Stimulated activated CD4-positive, alpha-beta T cell treated with anti-CD3 and anti-CD28 coated beads, Interleukin-15, amount 100 ng/mL, for 1 hour (primary cell): ENCODE data around the gene NEK5.
"Not testable (repeated sequence)": the region's sequence is repeated elsewhere in the genome, so short reads cannot be mapped to it uniquely, and the experiment has no call there.

Experiments used
- DNase-seq, 2 donors: peaks; one replicate each; pipeline ENCODE4 v3.0.0-alpha.2; 2020; ENCODE audit warnings: low read depth in 1 of 2, low spot score in 1 of 2

The NEK5 gene

DNA sequence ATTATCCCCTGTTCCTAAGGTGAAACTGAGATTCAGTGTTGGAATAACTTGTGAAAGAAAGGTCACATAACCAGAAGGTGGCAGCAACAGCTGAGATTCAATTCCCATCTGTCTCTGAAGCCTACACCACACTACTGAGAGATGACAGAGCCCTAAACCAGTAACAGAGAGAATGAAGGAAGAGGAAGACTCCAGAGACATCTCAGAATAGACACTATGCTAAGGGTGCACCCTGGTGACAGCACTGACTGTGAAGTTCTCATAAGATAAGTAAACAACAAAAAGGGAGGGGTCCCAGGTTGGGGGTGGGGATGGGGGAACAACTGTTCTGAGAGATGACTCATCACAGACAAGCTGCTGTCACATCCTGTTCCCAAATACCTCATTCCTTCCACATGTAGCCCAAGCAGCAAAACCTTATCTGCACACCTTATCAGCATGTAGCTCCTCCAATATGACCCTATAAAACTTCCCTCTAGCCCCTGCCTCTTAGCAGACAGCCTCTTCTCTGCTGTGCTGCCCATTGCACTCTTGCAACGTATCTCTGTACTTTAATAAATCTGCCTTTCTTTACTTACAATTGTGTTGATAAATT, 57.8 kb downstream of the NEK5 start:
- no peak for DNase-seq

DNA sequence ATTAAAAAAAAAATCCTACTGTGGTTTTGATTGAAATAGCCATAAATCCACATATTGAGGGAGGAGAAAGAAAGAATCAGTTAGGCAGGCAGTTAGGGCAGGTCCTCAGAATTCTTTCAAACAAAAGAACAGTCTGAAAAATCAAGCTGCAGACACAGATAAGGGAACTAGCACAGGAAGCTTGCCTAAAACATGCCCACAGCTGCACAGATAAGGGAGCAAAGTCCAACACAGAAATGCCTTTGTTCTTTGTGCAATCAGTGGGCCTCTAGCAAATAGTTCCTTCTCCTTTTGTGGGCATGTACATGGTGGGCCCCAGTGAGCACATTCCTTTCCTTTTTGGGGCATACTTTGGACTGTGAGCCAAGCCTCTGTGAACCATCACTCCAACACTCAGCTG, 61.6 kb downstream of the NEK5 start:
- DNase-seq, result no peak

DNA sequence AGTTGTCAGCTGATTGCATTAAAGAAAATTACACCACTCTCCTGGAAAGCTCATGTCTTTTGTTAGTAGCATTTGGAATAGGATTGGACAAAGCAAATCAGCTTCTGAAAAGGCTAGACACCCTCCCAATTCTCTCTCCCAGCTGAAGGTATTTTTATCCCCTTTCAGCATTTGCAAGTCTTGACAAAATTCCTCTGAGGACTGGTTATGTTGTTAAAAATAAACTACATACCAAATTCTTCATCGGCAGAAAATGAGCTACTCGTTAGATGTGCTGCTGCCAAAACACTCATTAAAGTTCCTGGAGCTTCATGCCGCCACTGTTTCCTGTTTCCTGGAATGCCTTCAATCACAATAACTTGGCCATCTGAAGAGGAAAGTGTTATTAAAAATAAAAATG, 67.3 kb downstream of the NEK5 start:
- no peak for DNase-seq

DNA sequence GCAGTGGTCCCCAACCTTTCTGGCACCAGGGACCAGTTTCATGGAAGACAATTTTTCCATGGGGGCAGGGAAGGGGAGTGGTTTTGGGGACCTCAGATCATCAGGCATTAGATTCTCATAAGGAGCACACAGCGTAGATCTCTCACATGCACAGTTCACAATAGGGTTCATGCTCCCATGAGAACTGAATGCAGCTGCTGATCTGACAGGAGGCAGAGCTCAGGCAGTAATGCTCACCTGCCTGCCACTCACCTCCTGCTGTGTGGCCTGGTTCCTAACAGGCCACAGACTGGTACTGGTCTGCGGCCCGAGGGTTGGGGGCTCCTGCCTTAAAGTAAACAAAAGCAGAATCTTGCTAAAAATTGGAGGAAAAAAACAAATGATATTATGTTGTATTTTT, 67.8 kb downstream of the NEK5 start:
- not testable (repeated sequence) for DNase-seq

DNA sequence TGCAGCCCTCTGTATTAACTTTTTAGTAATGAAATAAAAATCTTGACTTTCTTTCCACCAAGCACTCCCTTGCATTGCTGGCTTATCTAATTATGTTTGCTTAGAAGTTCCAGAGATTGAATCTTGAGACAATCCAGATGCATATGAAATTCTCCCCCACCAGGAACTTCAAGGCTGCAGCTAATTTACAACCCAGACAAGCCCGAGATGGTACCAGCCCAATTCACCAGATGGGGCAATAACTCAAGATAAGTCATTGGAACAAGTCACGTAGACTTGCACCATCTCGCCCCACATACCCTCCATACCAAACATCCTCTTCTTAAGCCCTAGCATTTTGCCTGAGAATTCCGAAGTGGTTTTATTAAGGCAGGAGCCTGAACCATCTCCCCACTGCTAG, 75.4 kb downstream of the NEK5 start:
- DNase-seq, result no peak

DNA sequence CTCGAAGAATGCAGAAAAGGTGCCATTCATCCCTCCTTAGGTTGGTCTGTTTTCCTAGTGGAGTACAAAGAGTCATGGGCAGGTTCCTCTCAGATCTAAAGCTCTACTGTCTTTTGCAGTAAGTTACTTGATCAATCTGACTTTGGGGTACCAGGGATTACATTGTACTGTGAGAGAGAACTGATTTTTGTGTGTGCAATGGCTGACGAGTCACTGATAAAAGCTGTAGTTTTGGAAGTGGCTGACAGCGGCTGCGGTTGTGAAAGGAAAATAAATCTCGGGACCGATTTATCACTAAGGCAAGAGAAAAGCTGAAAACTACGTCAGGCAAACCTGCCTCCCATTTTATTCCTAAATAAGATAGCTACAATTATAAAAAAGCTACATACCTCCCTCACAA, 77.5 kb downstream of the NEK5 start:
- DNase-seq, result no peak

DNA sequence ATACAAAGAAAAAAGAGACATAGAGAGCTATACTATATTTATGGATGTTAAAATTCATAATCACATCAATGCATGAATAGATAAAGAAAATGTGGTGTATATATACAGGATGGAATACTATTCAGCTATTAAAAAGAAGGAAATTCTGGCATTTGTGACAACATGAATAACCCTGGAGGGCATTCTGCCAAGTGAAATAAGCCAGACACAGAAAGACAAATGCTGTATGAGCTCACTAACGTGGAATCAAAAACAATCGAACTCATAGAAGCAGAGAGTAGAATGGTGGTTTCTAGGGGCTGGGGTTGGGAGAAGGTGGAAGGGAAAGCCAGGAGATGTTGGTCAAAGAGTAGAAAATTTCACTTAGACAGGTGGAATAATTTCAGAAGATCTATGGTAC, 80.4 kb downstream of the NEK5 start:
- DNase-seq, result no peak

DNA sequence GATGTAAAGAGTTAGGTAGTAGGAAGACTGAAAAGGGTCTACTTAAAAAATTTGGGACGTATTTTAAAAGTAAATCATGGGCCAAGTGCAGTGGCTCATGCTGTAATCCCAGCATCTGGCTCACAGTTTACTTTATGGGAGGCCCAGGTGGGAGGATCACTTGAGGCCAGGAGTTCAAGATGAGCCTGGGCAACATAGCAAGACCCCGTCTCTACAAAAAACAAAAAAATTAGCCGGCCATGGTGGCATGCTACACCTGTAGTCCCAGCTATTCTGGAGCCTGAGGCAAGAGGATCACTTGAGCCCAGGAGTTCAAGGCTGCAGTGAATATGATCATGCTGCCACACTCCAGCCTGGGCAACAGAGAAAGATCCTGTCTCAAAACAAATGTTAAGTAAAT, 81.4 kb downstream of the NEK5 start:
- no peak for DNase-seq

DNA sequence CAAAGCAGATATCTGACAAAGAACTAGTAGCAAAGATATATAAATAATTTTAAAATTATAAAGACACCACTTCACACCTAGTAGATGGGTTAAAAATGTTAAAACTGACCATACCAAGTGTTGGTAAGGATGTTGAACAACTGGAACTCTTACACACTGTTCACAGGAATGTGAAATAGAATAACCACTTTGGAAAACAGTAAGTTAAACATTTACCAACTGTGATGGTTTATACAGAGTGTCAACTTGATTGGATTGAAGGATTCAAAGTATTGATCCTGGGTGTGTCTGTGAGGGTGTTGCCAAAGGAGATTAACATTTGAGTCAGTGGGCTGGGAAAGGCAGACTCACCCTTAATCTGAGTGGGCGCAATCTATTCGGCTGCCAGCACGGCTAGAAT, 85.2 kb downstream of the NEK5 start:
- no peak for DNase-seq

DNA sequence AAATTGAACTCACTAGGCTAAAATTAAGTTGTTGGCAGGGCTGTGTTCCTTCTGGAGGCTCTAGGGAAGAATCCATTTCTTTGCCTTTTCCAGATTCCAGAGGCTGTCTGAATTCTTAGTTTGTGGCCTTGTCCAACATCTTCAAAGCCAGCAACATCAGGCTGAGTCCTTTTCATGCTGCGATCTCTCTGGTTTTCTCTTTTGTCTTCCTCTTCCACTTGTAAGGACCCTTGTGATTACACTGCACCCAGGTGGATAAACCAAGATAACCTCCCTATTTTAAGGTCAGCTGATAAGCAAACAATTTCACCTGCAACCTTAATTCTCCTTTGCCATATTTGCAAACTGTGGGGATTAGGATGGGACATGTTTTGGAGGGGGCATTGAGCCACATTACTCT, 92.8 kb downstream of the NEK5 start:
- no peak for DNase-seq

DNA sequence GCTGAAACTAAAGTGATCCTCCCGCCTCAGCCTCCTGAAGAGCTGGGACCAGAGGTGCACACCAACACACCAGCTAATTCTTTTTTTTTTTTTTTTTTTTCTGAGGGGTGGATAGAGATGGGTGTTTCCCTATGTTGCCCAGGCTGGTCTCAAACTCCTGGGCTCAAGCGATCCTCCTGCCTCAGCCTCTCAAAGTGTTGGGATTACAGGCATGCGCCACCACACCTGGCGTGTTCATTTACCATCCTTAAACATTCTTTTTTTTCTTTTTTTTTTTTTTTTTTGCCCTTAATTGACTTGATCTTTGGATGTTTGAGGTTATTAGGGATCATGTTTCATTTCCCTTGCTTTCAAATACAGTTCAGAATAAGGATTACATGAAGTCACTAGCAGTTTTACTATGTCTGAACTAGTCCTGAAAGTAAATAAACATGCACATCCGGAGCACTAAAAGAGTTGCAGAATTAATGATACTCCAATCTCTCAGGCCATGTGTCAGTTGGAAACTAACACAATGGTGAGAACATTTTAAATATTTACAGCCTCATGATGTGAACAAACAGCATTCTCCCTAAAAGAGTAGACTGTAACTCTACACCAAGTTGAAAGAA, 94.2 kb downstream of the NEK5 start:
- no peak for DNase-seq

DNA sequence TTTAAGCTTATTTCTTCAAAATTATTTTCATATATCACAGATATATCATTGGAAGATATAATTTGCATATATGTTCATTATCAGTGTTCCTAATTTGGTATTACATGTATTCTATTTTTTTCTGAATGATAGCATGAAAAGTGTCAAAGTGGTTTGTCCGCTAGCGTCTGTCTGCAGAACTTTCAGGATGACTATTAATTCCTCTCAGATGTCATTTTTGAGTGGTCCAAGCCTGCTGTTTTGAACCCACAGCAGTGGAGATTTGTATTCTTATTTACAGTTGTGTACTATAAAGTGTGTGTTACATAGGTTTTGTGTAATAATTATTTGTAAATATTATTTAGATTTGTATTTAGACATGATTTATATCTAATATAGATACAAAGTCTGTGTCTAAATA, 95.8 kb downstream of the NEK5 start:
- no peak for DNase-seq

DNA sequence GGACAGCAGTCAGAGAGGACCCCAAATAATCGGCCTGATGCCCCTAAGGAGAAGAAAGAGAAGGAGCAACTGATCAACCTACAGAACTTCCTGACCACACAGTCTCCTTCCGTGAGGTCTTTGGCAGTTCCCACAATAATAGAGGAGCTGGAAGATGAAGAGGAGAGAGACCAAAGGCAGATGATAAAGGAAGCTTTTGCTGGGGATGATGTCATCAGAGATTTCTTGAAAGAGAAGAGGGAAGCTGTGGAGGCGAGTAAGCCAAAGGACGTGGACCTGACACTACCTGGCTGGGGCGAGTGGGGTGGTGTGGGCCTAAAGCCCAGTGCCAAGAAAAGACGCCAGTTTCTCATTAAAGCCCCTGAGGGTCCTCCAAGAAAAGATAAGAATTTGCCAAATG, 98.5 kb downstream of the NEK5 start:
- not testable (repeated sequence) for DNase-seq

DNA sequence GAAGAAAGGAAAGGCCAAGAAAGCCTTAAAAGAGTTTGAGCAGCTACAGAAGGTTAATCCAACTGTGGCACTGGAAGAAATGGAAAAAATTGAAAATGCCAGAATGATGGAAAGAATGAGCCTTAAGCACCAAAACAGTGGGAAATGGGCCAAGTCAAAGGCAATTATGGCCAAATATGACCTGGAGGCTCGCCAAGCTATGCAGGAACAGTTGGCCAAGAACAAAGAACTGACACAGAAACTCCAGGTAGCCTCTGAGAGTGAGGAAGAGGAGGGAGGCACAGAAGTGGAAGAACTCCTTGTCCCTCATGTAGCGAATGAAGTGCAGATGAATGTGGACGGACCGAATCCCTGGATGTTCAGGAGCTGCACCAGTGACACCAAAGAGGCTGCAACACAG, 99.3 kb downstream of the NEK5 start:
- no peak for DNase-seq

DNA sequence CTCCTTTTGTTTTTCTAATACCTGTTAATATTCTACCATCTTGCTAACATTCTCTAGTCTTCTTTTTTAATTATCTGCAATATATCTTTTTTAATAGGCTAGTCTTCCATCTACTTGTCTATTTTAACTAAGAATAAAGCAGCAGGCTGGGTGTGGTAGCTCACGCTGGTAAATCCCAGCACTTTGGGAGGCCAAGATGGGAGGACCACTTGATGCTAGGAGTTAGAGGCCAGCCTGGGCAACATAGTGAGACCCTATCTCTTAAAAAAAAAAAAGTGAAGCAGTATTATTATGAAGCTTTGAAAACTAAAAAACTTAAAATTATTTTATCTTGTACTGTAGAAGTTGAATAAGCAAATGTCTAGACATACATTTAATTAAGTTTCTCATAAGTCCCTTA, 101.0 kb downstream of the NEK5 start:
- DNase-seq, result no peak

DNA sequence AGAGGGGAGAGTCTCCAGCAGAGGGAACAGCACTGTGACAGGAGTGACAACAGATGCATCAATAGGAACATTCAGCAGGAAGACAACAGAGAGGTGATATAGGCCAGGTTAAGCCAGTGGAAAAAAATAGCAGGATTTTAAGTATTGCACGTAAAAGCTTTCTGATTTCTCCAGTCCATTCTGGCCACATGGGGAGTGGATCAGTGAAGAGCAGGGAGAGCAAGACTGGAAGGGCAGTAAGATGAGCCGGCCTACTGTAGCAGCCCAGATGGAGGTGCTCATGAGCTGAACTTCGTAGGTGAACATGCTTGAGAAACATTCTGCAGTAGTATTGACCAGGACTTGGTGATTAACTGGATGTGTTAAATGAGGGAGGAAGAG, 102.6 kb downstream of the NEK5 start:
- no peak for DNase-seq

DNA sequence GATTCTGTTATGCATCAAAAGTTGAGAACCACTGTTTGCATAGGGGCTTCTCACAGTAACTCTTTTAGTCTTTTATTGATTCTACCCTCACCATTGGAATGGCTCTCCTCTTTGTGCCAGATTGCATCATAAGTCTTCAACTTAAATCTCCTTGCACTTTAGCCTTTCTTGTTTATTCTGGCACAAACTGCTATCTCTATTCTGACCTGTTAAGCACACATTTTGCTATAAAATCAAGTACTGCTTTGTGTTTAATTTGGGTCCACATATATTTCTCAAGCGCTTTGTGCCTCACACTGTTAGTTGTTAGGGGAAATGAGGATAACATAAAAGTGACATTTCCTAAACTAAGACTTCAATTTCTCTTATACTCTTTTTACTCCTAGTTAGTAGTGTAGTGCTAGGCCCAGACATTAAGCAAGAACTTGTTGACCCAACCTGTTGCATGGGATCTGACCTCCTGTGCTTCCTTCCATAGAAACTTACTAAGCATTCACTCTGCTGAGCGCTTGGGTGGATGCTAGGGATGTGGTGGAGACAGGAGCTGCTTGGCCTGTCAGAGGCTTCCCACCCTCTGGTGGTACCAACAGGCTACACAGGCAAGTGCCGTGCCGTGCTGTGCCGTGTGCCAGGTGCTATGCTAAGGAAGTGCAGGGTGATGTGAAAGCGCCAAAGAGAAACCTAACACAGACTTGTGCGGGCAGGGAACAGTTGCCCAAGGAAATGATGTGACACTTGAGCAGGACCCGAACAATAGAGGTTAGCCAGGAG, 103.2 kb downstream of the NEK5 start:
- no peak for DNase-seq

DNA sequence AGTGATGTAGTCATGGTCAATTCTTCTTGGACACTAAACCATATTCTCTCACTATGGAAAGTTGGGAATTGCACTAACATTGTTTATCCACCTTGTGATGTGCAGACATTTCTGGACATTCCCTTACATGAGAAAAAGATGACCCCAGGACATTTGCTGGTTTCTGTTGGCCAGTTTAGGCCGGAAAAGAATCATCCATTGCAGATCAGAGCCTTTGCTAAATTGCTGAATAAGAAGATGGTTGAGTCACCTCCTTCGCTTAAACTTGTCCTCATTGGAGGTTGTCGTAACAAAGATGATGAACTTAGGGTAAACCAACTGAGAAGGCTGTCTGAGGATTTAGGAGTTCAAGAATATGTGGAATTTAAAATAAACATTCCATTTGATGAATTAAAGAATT, 104.4 kb downstream of the NEK5 start, which contains the start of gene UTP14C:
Gene UTP14C, plus strand, starts transcription at position 211 of the 400 bp plus-strand sequence. CDS start 4,114 bp downstream, outside the sequence.
- DNase-seq, result no peak

DNA sequence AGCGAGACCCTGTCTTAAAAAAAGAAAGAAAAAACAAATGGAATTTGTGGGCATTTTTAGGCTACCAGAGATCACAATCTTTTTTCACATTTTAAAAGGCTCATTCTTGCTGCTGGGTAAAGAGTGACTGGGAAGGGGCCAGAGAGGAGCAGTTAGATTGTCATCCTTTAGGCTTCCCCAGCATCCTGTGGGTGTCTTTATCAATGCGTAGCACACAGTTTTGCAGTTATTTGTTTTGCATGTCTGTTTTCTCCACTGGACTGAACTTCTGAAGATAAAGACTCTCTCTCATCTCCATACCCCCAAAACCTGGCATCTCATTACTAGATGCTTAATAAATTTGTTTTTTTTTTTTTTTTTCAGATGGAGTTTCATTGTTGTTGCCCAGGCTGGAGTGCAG, 106.5 kb downstream of the NEK5 start:
- DNase-seq, result no peak

DNA sequence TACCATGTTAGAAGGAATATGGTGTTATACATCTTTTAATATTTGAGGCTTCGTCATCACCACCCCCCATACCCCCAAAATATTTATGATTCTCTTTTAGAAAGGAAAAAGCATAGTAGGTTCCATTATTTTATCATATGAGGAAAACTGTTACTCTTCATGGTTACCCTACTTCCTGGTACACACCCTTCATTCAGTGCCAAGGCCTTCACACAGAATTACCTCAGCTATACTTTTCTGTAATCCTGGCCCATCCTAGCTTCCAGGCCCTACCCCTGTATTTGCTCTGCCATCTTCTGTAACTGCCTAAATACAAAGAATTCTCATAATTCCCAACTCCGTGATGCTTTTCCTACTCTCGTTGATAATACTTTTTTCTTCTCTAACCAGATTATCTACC, 108.7 kb downstream of the NEK5 start:
- DNase-seq, result no peak

DNA sequence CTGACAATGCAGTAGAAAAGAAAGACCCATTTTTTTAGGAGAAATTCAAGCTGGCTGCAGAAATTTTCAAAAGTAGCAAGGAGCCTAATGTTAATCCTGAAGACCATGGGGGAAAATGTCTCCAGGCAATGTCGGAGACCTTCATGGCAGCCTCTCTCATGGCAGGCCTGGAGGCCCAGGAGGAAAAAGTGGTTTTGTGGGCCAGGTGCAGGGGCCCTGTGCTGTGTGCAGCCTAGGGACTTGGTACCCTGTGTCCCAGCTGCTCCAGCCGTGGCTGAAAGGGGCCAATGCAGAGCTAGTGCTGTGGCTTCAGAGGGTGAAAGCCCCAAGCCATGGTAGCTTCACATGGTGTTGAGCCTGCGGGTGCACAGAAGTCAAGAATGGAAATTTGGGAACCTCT, 112.6 kb downstream of the NEK5 start:
- DNase-seq, result no peak

DNA sequence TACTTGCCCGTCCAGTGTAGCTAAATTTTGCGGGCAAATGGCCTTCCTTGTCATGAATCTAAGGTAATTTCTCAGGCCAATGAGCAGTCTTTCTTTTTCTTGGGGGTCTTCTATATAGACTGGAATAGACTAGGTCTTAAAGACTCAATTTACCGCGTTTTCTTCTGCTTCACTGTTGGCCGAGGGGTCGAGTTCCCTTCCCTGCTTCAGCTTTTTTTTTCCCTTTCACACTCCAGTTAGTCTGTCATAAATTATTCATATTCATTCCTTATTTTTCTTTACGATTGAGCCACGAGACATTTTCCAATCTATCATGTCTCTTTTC, 116.4 kb downstream of the NEK5 start:
- DNase-seq, result no peak
